SIG-M5 treated with dmso at 0.1 percent for 504 hours (cell line): ENCODE measurements around the gene PICK1.
"Not testable (repeated sequence)": the region's sequence is repeated elsewhere in the genome, so short reads cannot be mapped to it uniquely, and the experiment has no call there.

Experiments
- DNase-seq: peaks from one replicate; lab custom pipeline; 2025; ENCODE audit not compliant: unreplicated experiment; lab: John Stamatoyannopoulos, UW

Gene PICK1

DNA sequence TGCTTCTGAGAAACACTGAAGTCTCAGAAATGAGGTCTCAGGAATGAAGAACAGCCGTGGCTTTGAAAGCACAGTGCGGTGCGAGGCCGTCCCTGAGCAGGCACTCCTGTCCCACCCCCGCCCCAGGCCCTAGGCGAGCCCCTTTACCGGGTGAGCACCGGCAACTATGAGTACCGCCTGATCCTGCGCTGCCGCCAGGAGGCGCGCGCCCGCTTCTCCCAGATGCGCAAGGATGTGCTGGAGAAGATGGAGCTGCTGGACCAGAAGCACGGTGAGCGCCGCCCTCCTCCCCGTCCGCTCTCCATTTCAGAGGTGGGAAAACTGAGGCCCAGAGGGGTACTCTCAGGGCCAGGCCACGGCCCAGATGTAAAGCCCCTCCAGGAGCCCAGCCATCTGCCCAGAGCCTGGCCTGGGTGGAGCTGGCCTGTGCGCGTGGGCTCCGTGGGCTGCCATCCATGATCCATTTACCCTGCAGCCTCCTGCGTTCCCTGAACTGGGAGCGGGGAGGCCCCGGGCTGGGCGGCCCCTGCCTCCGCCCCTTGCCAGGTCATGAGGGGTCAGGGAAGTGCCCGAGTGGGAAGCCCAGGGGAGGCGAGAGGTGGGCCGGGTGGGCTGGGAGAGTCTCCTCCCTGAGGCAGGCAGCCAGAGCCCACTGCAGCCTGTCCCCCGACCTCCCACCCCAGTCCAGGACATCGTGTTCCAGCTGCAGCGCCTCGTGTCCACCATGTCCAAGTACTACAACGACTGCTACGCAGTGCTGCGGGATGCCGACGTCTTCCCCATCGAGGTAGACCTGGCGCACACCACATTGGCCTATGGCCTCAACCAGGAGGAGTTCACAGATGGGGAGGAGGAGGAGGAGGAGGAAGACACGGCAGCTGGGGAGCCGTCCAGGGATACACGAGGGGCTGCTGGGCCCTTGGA is 17.2 kb downstream of the PICK1 start:
- DNase-seq, result no peak

DNA sequence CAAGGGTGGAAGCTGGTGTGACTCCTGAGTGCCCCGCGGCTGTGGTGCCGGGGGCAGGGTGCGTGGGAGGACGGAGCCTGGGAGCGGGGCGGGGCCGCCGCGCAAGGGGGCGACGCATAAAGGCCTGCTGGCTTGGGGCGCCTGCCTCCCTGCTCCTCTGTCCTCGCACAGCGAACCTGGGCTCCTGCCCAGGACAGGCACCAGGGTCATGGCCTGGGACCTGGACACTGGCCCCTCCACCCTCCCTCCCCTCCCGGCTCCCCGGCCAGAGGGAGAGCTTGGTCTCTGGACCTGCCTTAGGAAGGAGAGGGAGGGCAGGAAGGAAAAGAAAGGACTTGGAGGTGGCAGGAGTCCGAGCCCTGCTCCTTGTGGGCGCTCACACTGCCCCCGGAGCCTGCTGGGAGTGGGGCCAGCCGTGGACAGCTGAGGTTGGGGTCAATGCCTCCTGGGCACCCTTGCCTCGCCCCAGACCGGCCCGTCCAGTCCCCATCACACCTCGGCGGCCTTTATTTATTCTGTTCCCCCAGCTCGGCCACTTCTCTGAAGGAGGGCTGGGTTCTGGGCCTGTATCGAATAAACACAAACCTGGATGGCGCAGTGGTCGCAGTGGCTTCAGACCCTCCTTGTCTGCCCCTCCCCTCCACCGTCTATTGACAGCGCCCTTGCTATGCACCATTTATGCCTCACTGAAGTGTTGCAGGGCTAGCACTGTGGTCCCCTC is 18.1 kb downstream of the PICK1 start:
- no peak for DNase-seq

DNA sequence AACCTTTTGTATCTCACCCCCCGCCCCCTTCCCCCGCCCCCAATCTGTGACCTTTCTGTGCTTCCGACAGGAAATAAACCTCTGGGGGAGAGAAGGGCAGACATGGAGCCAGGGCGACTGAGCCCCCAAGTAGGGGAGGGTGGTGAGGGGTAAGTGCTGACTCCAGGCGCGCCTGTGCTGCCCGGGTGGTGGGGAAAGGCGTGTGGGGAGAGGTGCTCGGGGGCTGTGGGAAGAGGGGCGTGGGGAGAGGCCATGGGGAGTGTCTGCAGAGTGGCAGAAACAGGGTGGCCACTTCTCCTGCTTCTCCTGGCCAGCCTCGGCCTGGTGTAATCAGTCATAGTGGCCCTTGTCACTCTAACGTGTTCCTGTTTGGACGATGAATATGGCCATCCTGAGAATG is 18.8 kb downstream of the PICK1 start:
- DNase-seq, result no peak

DNA sequence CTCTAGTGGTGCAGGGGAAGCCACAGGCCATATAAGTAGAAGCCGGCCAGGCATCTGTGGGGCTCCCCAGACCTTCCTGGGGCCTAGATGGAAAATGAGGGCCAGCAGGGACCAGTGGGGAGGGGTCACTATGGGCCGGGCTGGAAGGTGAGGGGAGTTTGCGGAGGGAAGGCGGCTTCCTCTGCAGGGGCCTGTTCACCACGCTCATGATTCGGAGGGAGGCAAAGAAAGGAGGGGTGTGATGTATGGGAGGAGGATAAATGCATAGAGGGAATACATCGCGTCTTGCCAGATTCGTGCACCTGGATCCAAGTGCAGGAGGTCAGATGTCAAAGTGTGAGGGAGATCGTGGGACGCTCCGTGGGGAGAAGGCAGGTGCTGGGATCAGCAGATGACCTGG is 19.9 kb downstream of the PICK1 start:
- no peak for DNase-seq

DNA sequence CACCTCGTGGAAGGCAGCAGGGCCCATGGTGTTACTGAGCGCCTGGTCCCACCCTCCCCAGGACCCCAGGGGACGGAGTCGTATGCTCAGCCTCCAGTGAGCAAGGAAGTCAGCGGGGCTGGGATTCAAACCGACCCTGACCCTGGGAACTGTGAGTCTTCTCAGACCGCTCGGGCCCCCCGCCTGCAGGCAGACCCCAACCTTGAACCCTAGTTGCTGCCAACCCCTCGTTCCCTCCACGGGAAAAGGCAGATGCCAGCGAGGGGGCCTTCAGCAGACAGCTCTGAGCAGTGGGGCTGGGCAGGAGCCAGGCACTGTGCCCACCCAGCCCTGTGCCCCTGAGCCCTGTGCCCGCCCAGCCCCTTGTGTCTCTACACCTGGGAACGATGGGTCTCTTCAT is 20.4 kb downstream of the PICK1 start:
- DNase-seq, result no peak

DNA sequence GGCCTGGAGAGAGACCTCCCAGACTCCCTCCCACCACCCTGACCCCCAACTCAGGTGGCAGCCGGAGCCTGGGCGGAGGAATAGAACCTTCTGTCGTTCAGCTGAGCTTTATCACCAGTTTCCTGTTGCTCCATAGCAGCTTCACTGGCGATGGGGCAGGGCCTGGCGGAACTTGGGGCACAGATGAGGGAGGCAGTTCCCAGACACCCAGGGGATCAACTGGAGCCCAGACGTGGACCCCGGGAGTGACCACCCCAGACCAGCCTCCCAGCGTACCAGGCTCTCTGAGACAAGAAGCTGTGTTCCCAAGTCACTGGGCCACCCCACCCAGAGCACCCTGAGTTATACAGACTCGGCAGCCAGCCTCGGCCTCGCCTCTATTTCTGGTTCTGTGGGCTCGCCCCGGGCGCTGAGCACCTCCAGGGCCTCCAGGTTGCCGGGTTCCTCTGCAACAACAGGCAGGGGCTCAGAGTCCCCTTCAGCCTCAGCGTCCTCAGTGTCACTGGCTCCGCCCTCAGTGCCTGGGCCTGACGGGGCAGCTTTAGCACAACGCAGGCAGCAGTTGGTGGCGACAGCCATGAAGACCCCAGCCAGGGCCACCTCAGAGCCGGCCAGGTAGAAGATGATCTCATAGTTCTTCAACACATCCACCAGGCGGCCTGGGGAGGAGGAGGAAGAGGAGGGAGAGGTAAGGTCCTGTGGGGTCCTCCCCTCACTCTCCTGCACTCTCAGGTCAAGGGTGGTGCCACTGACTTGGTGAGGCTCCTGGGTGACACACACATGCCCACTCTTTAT is 21.0 kb downstream of the PICK1 start:
- DNase-seq, result no peak

DNA sequence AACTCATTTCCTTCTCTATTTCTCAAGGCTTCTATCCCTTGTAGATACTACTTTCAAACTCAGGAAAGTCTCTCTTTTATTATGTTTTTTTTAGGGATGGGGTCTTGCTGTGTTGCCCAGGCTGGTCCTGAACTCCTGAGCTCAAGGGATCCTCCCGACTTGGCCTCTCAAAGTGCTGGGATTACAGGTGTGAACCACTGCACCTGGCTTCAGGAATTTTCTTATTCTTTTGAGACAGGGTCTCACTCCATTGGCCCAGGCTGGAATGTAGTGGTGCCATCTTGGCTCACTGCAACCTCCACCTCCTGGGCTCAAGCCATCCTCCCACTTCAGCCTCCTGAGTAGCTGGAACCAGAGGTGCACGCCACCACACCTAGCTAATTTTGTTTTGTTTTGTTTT is 22.0 kb downstream of the PICK1 start:
- not testable (repeated sequence) for DNase-seq

DNA sequence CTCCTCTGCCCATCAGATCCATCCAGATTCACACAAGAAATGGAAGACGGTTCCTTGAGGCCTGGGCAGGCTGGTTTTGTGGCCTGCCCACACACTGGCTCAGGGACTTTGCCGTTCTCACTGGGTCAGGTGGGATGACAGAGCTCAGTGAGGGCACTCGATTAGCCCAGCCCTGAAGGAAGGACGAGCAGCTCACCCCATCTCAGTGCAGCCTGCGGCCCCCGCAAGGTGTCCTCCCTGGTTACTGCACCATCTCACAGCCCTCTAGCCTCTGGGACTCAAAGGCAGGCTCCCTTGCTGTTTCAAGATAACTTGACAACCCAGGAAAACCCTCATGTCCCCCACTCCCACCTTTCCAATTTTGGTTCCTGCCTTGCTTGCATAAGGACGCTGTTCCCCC is 22.6 kb downstream of the PICK1 start:
- DNase-seq, result no peak

DNA sequence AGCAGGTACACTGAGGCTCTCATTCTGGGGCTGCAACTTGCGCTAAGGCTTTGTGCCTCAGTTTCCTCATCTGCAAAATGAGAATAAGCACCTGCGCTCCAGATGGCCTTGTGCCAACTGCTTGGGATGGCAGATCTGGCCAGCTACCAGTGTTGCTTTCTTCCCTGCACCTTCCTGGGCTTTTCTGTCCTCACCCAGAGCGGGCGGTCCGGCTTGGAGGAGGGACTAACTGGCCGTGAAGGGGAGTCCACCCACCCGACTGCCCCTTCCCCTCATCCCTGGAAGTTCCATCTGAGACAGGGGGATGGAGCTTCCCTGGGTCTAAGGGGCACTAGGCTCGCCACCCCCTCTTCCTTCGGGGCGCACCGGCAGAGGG is 23.3 kb downstream of the PICK1 start:
- no peak for DNase-seq

DNA sequence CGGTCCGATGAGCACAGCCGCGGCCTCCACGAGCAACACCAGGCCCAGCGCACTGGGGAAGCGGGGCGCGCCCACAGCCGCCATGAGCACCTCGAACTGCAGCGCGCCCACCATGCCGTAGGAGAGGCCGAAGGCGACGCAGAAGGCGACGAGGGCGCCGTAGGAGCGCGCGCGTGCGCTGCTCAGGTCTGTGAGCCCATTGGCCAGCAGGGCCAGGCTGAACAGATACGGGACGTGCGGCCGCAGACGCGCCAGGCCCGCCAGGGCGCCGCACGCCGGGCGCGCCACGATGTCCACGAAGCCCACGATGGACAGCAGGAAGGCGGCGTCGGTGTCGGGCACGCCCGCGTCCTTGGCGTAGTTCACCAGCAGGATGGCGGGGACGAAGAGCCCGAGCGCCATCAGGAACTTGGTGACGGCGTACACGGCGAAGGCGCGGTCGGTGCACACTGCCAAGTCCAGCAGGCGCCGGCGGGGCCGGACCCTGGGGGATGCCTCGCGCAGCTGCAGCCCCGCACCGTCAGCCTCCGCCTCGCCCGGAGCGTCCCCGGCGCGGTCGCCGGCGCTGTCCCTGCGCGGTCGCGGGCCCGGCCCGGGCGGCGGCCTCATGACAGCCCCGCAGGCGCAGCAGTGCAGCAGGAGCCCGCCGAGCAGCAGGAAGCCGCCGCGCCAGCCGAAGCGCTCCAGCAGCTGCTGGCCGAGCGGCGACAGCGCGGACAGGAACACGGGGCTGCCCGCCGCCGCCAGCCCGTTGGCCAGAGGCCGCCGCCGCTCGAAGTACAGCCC is 23.8 kb downstream of the PICK1 start:
- DNase-seq, result no peak

DNA sequence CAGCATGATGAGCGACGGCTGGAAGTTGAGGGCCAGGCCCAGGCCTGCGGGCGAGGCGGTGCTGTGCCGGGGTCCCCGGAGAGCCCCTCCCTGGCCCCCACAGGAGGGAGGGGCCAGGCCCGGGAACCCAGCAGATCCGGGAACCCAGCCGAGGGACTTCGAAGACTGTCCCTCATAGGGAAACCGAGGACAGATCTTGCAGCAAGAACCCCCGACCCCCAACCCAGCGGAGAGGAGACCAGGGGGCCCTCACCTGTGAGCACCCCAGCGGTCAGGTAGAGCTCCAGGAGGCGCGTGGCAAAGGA is 24.4 kb downstream of the PICK1 start:
- no peak for DNase-seq

DNA sequence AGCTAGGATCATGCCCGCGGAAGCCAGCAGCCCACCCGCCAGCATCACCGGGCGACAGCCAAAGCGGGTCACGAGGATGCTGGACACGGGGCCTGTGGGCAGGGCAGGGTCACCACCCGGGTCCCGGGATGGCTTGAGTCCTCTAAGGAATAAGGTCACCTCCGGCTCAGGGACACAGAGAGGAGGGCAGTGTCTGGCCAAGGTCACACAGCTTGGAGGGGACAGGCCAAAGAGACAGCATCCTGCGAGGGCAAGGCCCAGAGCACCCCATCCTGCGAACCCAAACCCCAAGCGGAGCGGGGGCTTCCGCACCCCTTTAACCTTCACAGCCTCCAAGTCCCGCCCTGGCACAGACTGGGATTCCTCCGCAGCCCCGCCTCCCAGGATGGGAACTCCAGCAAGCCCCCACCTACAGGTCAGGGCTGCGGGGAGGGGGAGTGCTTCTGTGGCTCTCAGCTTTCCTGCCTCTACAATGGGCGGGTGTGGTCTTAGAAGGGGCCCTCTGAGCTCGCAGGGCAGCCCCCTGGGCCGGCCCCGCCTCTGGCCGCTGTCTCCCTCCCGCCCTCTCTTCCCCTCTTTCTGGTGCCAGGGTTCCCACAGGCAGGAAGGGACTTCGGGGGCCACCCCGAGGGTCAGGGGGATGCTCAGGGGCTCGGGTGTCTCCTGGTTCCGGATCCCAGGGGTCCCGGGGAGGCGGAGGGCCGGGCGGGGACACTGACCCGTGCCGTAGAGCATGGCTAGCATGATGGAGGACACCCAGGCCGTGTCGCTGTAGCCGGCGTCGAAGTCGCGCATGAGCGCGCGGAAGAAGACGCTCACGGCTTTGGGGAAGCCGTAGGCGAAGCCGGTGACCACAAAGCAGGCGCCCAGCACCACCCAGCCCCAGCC is 25.0 kb downstream of the PICK1 start:
- no peak for DNase-seq

DNA sequence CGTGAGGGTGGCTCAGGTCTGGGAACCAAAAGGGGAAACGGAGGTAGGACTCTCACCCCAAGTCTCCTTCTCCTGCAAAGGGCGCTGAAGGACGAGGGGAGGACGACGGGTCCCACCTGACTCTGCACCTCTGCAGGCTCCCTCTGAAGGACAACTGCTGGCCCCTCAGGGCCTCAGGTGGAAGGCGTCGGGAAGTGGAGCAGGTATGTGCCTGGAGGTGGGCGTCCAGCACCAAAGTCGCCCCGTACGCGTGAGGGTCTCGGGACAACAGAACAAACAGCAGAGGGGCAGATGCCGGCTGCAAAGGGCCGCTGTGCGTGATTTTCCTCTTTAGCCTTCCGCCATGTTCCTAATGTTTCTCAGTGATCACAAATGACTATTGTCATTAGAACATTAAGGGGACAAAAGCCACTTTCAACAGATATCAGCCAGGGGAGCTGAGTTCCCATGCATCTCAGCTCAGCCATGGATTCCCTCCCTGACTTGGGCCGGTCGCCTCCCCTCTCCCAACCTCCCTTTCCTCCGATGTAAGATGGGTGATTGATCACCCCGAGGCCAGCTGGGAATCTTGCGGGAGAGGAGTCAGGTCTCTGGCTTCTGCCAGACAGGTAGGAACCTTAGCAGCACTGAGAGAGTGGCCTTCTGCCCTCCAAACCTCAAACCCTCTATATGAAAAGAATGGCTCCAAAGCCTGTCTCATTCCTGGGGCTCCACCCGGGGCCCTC is 25.9 kb downstream of the PICK1 start:
- DNase-seq, result no peak

DNA sequence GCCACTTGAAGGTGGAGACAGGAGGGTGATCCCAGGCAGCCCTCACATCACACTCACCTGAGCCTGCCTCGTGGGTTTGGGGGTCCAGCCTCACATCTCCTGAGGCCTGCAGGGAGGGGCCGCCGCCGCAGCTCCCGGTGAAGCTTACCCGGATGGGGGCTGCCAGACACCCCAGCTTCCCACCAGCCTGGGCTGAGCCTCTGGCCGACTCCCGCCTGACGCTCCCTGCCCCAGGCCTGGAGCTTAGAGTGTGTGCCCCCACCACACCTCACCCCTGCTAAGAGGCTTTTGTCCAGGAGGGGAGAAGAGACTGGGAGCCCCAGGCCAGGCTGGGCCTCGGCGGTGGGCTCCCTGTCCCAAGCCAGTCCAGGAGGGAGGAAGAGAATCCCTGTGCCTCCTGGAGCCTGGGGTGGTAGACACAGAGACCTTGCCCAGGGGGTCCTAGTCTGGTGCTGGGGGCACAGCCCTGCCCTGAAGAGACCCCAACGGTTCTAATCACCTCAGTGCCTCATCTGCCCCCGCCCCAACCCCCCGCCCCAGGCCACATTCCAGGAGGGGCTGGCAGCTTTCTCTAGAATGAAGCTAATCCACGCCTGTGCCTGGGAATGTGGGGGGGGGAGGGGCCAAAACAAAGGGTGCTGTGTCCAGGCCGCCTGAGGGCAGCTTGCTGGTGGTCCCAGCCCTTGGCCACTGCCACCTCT is 26.9 kb downstream of the PICK1 start, which contains the start of gene SLC16A8:
Gene SLC16A8 (minus strand): TSS at position 254 of the 701 bp plus-strand sequence. CDS start 1,311 bp downstream, outside the sequence.
- DNase-seq, result no peak

DNA sequence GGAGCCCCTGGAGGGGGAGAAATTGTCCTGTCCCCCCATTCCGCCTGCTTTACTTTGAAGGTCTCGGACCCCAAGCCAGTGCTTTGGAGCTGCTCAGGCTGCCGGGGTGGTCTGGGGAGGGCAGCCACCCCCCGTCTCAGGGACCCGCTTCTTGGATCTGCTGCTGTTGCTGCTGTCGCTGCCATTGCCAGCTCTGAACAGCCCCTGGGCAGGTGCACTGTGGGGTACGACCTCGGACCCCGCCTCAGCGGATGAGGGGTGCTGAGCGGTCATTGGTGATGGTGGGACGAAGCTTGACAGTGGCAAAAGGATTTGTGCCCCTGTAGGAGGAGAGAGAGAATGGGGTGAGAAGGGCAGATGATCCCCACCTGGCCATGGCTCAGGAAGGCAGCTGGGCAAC is 27.9 kb downstream of the PICK1 start:
- no peak for DNase-seq

DNA sequence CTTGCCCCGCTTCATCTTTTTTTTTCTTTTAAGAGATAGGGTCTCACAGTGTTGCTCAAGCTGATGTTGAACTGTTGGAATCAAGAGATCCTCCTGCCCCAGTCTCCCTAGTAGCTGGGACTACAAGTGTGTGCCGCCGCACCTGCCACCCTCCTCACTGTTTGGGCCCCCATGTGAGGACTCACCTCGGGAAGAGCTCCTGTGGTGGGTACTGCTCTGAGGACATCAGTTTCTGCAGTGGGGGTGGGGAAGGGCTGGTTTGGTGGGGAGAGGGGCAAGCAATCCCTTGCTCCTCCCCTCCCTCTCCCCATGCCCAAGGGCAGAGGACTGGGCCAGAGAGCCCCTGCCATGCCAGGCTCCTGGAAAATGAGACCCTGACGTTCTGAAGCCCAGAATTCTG is 28.3 kb downstream of the PICK1 start:
- DNase-seq, result no peak

DNA sequence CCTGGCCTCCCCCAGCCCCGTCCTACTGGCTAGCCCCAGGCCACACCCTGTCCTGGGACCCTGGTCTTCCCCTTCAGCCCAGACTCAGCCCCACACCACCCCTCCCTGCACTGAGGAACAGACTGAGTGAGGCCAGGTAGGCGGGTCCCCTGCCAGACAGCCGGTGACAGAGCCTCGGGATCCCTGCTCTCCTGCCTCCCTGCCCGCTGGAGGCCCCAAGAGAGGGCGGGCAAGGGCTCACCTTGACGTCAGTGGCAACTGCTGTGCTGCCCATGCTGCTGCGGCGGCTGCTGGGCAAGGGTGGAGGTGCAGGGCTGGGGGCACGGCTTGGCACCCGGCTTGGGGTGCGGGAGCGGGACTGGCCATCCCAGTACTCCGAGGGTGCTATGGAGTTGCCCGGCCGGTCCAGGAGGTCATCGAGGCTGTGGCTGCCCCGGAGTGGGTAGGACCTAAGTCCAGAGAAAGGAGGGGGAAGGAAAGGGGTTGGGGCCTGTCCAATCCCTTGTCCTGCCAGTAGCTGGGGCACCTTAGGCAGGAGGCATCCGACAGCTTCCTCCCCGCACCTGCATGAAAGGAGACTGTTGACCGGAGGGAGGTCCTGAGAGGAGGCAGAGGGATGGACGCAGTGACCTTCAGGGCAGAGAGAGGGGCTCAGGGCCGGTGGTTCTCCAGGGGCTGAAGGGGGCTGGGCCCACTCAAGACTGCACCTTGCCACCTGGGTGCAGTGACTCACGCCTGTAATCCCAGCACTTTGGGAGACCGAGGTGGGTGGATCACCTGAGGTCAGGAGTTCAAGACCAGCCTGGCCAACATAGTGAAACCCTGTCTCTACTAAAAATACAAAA is 29.0 kb downstream of the PICK1 start:
- DNase-seq, result no peak

DNA sequence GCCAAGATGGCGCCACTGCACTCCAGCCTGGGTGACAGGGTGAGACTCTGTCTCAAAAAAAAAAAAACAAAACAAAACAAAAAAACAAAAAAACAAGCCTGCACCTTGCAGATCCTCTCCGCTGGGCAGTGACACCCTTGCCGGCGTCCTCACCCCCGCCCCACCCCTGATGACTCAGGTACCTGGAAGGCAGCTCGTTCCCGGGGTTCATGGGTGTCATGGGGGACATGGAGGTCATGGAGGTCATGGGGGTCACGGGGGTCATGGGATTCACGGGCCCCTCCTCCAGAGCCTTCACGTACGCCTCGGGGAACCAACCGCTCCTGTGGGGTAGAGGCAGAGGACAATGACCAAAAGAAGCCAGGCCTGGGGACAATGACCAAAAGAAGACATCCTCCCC is 29.7 kb downstream of the PICK1 start:
- no peak for DNase-seq
